HG02642 (cell line): ENCODE results near the gene ADAMTS16.

Experiments
- ATAC-seq: cut with Tn5 transposase; IDR thresholded peaks from one replicate; pipeline ENCODE4 v1.9.1; 2021; ENCODE audit warnings: mild to moderate bottlenecking; ENCODE audit not compliant: unreplicated experiment, poor library complexity

ADAMTS16 gene

DNA sequence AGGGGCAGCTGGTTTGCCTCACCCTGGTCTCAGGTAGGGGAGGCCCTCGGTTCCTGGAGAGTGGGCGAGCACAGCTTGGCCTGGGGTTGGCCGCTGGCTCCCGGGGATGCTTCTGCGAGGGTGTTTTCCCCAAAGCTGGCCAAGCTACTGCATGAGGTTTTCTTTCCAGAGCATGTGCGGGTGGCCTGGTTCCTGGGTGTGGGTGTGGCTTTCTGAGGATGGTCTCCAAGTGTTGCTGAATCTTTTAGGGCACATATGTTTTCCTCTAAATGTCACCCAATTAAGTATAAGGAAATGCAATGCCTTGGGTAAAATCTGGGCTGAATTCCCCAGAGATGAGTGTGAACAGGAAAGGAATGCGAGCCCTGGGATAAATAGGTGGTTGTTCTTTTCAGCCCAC lies 166.6 kb downstream of the ADAMTS16 start:
- no peak for ATAC-seq

DNA sequence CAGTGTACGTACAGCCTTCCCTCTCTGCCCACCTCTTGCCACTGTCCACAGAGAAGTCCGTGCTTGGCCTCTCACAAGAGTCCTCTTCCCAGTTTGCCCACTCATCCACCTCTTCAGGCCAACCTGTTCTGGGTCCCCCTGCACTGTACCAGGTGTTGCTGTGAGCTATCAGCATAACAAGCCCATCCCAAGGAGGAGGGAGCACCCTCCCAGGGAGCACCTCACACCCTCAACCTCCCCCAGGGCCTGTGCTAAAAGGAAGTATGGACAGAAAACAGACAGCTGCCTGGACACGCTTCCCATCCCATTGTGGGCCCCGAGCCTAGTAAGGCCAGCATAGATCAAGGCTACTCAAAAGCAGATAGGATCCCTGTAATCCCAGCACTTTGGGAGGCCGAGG lies 168.2 kb downstream of the ADAMTS16 start:
- no peak for ATAC-seq

DNA sequence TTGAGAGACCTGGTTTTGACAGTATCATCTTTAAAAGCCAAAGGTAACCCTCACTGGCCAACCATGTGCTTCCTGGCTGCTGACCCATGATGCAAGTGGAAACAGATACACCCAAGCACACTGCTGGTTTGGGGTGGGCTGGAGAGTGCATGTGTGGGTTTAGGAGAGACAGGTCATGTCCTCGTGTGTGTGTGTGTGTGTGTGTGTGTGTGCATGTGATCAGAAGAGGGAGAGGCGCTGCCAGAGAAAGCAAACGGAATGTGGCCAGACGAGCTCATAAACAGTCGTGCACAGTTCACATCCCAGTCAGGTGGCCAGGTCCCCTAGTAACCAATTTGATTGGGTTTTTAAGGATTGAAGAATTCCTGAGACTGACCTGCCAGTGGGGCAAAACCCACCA lies 169.5 kb downstream of the ADAMTS16 start:
- ATAC-seq, result no peak

DNA sequence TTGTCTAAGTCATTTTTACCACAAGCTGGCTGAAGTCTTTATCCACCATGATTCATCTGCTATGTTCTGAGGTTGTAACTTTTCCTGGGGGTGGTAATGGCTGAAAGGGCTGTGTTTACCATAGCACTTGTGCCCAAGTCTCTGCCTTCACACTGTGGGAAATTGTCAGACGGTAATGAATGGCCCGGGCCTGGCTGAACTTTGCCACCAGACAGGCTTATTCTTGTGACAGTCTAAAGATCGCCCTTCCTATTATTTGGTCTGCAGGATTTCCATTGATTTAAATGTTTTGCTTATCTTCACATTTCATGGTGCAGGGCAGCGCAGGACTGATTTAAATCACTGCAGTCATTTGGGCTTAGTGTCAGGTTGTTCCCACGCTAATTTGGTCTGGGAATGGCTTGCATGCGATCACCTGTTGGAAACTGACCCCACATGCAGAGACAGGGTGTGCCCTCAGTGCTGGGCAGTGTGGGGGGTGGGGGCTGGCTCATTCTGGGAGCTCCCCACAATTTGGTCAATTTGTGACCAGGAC lies 173.0 kb downstream of the ADAMTS16 start:
- ATAC-seq, result no peak

DNA sequence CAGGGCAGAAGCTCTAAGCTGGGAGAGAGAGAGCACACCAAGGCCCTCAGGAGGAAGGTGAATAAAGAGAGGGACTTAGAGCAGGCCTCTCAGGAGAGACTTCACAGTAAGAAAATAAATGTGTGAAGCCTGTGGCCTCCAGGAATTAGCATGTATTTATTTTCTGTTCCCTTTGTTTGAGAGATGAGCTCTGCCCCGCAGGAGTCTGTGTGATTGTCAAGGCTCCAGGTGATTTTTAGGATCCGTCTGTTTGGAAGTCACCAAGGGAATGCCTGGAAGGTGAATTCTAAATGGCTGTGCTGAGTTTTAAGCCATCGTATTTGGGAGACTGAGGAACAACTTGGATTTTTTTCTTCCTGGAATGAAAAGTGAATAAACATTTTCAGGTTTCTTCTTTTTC lies 174.0 kb downstream of the ADAMTS16 start:
- no peak for ATAC-seq

DNA sequence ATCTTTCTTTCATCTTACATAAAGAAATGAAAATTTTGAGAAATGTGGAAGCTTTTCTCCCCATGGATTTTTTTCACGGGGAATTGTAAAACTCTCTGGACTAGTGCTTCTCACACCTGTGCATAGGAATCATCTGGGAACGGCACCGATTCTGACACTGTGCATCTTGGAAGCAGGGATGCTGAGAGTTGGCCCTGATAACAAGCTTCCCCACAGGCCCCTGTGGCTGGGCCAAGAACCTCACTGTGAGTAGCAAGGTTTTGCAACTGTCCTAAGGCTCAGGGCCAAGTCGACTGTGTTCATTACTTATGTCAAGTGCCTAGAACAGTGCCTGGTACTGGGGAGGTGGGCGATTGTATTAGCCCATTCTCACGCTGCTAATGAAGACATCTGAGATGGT lies 174.5 kb downstream of the ADAMTS16 start:
- no peak for ATAC-seq

DNA sequence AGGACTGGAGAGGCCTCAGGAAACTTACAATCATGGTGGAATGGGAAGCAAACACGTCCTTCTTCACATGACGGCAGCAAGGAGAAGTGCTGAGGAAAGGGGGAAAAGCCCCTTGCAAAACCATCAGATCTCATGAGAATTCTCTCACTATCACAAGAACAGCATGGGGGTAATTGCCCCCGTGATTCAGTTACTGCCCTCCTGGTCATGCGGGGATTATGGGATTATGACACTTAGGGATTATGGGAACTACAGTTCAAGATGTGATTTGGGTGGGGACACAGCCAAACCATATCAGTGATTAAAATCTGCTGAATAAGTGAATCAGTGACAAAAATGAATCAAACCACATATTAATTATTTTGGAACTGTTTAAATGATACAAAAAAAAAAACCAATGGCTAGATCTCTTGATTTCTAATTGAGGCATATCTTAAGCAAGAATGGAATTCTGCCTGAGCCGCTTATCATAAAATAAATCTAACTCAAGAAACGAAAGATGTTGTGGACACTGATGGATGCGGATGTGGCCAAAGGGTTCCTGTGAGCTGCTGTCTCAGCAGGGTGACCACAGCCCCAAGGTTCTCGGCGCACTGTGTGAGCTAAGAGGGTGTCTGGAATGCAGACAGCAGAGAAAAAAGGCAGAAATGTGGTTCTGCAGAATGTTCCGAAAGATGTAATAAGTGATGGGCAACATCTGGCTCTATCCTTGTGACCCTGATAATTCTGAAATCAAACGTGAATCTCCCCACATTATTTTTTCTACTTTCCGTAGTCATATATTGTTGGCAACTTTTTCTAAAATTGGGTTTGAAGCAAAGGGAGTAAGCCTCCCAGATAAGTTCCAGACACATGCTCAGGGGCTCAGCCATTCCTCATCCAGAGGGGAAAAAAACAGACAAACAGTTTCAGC lies 175.2 kb downstream of the ADAMTS16 start:
- ATAC-seq, result no peak

DNA sequence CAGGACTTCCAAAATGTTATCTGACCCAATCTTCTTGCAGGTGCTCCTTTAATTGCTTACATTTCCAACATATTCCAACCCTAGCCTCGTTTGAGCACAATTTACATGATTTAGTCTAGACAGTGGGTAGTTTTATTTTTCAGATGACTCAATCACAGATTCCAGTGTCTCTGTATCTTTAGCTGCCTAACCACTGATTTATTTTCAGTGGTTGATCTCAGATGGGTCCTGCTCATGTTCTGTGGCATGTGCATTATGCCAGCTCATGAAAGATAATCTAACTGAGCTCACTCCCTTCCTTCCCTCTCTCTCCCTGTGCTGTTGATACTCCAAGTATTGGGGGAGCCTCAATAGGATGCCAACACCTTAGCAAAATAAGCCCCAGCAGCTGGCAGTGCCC lies 176.2 kb downstream of the ADAMTS16 start:
- no peak for ATAC-seq

DNA sequence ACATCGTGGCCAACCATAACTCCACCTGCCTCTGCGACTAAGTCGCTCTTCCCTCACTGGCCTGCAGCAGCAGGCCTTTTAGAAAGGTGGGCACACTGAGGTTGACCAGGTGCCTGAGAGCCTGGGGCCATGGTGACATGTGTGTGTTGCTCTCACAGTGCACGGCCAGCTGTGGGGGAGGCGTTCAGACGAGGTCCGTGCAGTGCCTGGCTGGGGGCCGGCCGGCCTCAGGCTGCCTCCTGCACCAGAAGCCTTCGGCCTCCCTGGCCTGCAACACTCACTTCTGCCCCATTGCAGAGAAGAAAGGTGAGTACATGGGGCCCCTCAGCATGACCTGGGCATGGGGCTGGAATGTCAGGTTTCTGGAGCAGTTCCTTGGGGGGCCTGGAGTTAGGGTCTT lies 177.8 kb downstream of the ADAMTS16 start:
- no peak for ATAC-seq

DNA sequence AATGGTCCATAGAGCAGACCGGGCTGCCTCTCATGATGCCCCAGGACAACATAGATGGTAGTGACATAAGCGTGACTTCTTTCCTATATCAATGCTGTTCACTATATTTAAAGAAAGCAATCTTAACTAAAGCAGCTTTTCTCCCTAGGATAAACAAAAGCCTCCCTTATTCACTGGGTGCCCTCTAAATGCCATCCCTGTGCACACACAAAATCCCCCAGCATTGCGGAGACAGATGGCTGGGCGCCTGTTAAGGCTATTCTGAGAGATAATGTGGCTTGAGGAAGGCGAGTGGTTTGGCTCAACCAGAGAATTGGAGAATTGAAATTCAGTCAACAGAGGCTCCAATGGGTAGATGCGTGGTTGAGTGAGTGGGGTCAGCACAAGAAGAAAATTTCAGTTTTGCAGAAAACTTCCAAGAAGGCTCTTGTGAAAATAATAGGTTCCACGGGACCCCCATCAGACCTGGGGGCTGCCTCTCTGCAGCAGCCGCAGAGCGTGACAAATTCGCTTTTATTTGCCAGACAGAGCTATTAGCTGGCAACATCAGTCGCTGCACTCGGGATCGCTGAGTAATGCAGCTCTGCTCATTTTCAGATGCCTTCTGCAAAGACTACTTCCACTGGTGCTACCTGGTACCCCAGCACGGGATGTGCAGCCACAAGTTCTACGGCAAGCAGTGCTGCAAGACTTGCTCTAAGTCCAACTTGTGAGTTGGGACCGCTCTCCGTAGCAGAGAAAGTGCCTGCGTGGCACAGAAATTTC lies 178.5 kb downstream of the ADAMTS16 start:
- no peak for ATAC-seq

DNA sequence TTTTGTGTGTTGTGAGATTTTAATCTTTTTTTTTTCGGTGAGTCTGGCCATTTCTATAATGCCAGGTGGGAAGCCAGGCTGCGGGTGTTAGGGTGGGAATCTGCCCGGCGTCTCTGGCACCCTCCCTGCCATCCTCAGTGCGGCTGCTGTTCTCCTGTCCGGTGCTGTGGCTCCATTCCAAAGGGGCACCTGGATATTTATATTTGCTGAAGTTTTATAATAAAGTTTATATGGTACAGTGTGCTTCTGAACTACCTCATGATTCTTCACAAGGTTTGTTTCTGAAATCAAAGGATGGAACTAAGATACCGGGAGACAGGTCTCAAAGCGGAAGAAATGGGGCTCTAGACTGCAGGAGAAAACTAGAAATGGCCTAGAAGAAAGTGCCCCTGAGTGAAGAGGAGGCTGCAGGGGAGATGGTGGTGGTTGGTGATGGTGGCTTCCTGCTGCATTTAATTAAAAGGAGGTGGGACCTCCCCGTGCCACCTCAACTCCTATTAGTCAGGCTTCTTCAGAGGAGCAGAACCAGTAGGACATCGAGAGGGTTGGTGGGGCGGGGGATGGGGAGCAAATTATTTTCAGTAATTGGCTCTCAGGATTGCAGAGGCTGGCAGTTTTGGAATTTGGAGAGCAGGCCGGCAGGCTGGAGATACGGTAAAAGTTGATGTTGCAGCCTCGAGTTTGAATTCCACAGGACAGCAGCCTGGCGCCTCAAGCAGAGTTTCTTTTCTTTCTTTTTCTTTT lies 180.1 kb downstream of the ADAMTS16 start:
- no peak for ATAC-seq

DNA sequence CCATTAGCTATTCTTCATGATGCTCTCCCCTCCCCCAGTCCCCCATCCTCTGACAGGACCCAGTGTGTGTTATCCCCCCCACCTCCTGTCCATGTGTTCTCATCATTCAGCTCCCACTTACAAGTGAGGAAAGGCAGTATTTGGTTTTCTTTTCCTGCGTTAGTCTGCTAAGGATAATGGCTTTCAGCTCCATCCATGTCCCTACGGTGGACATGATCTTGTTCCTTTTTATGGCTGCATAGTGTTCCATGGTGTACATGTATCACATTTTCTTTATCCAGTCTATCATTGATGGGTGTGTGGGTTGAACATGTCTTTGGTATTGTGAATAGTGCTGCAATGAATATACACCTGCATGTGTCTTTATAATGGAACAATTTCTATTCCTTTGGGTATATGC lies 181.0 kb downstream of the ADAMTS16 start:
- no peak for ATAC-seq

DNA sequence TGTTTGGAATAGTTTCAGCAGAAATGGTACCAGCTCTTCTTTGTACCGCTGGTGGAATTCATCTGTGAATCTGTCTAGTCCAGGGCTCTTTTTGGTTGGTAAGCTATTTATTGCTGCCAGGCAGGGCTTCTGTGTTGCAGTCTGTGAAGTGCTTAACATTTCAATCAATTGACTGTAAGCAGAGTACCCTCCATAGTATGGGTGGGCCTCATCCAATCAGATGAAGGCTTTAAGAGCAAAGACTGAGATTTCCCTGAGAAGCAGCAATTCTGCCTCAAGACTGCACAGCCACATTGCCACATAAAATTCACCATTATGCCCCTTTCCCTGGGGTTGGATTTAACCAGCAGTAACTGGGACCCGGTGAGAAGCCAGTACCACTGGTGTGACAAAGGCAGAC lies 183.4 kb downstream of the ADAMTS16 start:
- ATAC-seq, result no peak

DNA sequence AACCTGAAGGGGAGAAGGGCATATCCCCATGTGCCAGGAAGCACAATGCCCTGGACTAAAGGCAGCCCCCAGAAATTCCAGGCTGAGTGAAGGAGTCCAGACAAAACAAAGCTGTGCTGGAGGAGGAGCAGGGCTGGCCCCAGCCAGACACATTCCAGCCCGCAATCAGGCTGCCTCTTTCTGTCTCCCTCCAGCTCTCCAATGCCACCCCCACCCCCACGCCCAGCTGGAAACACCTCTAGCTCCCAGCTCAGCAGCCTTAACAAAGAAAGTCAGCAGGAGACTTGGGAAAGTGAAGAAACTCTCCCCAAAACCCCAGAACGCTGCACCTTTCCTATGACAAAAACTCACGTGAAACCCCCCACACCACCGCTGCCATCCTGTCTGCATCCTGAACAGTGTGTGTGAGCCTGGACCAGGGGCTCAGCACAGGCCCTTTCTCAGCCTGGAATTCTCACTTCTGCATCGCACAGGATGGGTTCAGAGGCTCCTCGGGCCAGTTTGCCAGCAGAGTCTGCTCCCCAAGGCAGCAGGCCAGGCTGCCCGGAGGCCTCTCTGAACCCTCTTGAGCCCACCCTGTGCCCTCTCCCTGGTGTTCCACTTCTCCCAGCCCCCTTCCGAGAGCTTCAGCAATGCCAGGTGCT lies 186.1 kb downstream of the ADAMTS16 start:
- ATAC-seq, result no peak

DNA sequence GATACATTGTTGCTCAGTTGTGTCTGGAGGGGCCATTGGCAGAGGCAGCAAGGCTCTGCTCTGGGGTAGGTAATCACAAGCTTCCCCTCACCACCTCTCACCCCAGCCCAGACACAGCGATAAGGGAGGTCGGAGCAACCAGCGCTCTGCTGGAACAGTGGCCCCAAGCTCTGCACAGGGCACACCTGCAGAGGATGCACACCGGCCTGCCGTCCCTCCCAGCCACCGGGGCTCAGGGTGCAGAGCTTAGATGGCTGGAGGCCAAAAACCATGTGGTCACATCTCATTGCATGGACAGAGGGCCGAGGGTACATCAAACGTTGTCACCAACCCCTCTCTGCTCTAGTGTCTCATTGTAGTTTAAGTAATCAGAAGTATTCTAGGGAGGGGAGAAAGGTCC lies 187.0 kb downstream of the ADAMTS16 start:
- no peak for ATAC-seq

DNA sequence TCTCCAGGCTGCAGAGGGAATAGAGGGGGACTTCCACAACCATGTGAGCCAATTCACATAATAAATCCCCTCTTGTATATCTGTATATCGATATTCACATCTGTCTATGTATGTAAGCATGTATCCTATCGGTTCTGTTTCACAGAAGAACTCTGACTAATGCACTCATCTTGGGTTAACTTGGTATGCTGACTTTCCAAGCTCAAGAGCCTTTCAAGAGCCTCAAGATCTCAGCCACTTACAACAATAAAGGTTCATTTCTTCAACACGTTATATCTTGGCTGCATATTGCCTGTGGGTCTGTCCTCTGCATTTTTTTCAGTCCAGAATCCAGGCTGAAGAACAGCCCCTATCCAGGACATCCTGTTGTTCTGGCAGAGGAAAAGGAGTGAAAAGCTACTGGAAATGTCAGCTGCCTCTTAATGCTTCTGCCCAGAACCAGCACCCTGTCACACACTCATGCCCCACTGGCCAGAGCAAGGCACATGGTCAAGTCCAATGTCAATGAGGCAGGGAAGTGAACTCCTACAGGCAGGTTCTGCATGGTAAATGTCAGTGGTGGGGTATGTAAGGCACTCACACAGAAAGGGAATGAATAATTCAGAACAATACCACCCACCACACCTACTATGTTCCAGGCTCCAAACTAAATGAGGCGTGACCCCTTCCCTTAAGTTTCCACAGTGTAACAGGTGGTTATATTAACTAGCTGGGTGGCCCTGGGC lies 190.8 kb downstream of the ADAMTS16 start:
- no peak for ATAC-seq

DNA sequence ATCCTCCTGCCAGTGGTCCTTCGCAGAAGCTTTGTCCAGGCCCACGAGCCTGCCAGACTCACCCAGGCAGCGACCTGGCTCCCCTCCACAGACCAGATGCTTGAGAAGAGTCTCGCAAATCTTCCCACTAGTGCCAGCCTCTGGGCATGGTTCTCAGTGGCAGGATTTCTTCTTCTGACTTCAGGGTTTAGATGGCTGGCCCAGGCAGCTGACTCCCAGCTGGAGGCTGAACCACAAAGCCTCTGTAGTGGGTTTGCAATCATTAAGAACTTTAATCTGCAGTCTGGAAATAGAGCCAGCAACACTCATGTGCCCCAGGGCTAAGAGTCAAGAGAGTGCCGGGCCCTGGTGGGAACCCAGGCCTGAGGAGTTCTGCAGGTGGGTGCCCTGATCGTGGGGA lies 191.7 kb downstream of the ADAMTS16 start:
- no peak for ATAC-seq

DNA sequence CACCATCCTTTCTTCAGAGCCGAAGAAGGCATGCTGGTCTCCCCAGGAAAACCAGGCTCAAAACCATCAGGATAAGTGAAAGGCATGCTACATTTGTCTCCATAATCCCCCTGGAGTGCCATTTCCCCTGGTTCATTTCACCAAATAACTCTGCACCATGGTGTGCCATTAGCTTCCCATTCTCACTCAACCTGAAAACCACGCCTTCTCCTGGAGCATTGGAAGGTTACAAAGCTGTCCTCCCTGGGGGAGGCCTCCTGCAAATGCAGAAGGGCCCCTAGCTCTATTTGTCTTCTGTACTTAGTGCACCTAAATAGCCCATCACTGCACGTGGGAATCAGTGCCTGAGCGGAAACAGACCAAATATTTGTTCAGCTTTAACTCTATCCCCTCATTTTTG lies 192.2 kb downstream of the ADAMTS16 start:
- ATAC-seq, result no peak

DNA sequence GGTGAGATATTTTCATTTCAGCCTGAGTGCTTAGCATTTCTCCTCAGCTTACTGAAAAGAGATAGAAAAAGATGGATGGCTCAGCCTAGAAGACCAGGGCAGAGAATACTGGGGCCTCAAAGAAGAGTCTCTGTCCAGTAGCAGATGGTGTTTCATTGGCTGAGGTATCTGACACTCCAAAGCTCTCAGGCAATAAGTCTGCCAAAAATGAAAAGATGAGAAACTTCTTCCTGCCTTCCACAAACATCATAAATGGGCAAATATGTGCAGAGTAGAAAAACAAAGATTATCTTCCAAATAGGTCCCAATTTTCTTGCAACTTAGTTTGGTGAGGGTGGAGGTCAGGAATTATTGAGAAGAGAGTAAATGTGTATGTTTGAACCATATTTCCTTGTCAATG lies 195.0 kb downstream of the ADAMTS16 start:
- ATAC-seq, result no peak
